ENCODE results near the gene PHF2. TPM values are rescaled to one million over a fixed set of nuclear protein-coding genes. Genes with fewer than 3 reads are reported as not detected.

Gene PHF2
- total and polyA plus RNA-seq, 4 donors = 10.3 to 32.4 (median 27.9) TPM

GRCh38 chr9:93612796-93613154 lies 36.4 kb downstream of the PHF2 start:
- H3K4me1 ChIP-seq (ENCODE audit: control insufficient read depth in 1 of 2, insufficient read depth in 2 of 2, low read length in 2 of 2) = no peaks in the 10 kb centered on the region
- H3K27ac ChIP-seq (ENCODE audit: low read depth in 1 of 2, low read length in 2 of 2) = no peak overlapping the region
- intact Hi-C loops (cut with DNase I) = no loop called here
- ATAC-seq (ENCODE audit: low FRiP score) = no peak
- no peak overlapping the region for H3K4me3 ChIP-seq (ENCODE audit: low read length in 2 of 2)
- H3K27me3 ChIP-seq (ENCODE audit: control insufficient read depth in 1 of 2, insufficient read depth in 2 of 2, low read length in 1 of 2) = no peaks in the 10 kb centered on the region
- WGBS, 2 donors = 59 to 65% methylated on average over 5 of the region's 5 CpGs
- peak in 1 of 2 donors; percentile 57 for DNase-seq
- H3K36me3 ChIP-seq (ENCODE audit: control insufficient read depth in 1 of 2, insufficient read depth in 2 of 2, low read length in 1 of 2) = no peaks in the 10 kb centered on the region
- no peaks in the 10 kb centered on the region for H3K9me3 ChIP-seq (ENCODE audit: control insufficient read depth, low read length)

GRCh38 chr9:93613174-93613573 lies 36.8 kb downstream of the PHF2 start:
- 85 to 91% methylated on average over 5 of the region's 5 CpGs for WGBS, 2 donors
- Histone ChIP-seq H3K27me3 (ENCODE audit: control insufficient read depth in 1 of 2, insufficient read depth in 2 of 2, low read length in 1 of 2) (no peaks in the 10 kb centered on the region), H3K9me3 (ENCODE audit: control insufficient read depth, low read length) (no peaks in the 10 kb centered on the region), H3K4me1 (ENCODE audit: control insufficient read depth in 1 of 2, insufficient read depth in 2 of 2, low read length in 2 of 2) (no peaks in the 10 kb centered on the region), H3K27ac (ENCODE audit: low read depth in 1 of 2, low read length in 2 of 2) (no peak overlapping the region), H3K36me3 (ENCODE audit: control insufficient read depth in 1 of 2, insufficient read depth in 2 of 2, low read length in 1 of 2) (no peaks in the 10 kb centered on the region), H3K4me3 (ENCODE audit: low read length in 2 of 2) (no peak overlapping the region)
- DNase-seq (no peak), ATAC-seq (ENCODE audit: low FRiP score) (no peak)
- intact Hi-C loops (cut with DNase I) = no loop called here

GRCh38 chr9:93613791-93614190 lies 37.4 kb downstream of the PHF2 start:
- ATAC-seq (ENCODE audit: low FRiP score) (no peak), DNase-seq (no peak)
- 61 to 95% methylated on average over 3 of the region's 3 CpGs for WGBS, 2 donors
- H3K36me3 ChIP-seq (ENCODE audit: control insufficient read depth in 1 of 2, insufficient read depth in 2 of 2, low read length in 1 of 2) = no peaks in the 10 kb centered on the region
- H3K27me3 ChIP-seq (ENCODE audit: control insufficient read depth in 1 of 2, insufficient read depth in 2 of 2, low read length in 1 of 2) = no peaks in the 10 kb centered on the region
- H3K4me1 ChIP-seq (ENCODE audit: control insufficient read depth in 1 of 2, insufficient read depth in 2 of 2, low read length in 2 of 2) = no peaks in the 10 kb centered on the region
- intact Hi-C loops (cut with DNase I) = no loop called here
- H3K4me3 ChIP-seq (ENCODE audit: low read length in 2 of 2) = no peak overlapping the region
- no peaks in the 10 kb centered on the region for H3K9me3 ChIP-seq (ENCODE audit: control insufficient read depth, low read length)
- no peak overlapping the region for H3K27ac ChIP-seq (ENCODE audit: low read depth in 1 of 2, low read length in 2 of 2)

GRCh38 chr9:93614830-93615468 lies 38.6 kb downstream of the PHF2 start:
- H3K27me3 ChIP-seq (ENCODE audit: control insufficient read depth in 1 of 2, insufficient read depth in 2 of 2, low read length in 1 of 2) = no peaks in the 10 kb centered on the region
- WGBS, 2 donors = 87 to 90% methylated on average over 5 of the region's 5 CpGs
- H3K9me3 ChIP-seq (ENCODE audit: control insufficient read depth, low read length) = no peaks in the 10 kb centered on the region
- ATAC-seq (ENCODE audit: low FRiP score) (no peak), DNase-seq (no peak)
- intact Hi-C loops (cut with DNase I) = no loop called here
- no peaks in the 10 kb centered on the region for H3K36me3 ChIP-seq (ENCODE audit: control insufficient read depth in 1 of 2, insufficient read depth in 2 of 2, low read length in 1 of 2)
- H3K27ac ChIP-seq (ENCODE audit: low read depth in 1 of 2, low read length in 2 of 2) = no peak overlapping the region
- no peaks in the 10 kb centered on the region for H3K4me1 ChIP-seq (ENCODE audit: control insufficient read depth in 1 of 2, insufficient read depth in 2 of 2, low read length in 2 of 2)
- no peak overlapping the region for H3K4me3 ChIP-seq (ENCODE audit: low read length in 2 of 2)

- H3K4me3 ChIP-seq (ENCODE audit: low read length in 2 of 2) = no peak overlapping the region
- WGBS, 2 donors = 55 to 67% methylated on average over 2 of the region's 2 CpGs
- no peaks in the 10 kb centered on the region for H3K36me3 ChIP-seq (ENCODE audit: control insufficient read depth in 1 of 2, insufficient read depth in 2 of 2, low read length in 1 of 2)
- H3K4me1 ChIP-seq (ENCODE audit: control insufficient read depth in 1 of 2, insufficient read depth in 2 of 2, low read length in 2 of 2) = no peaks in the 10 kb centered on the region
- DNase-seq = no peak
- no peaks in the 10 kb centered on the region for H3K27me3 ChIP-seq (ENCODE audit: control insufficient read depth in 1 of 2, insufficient read depth in 2 of 2, low read length in 1 of 2)
- intact Hi-C loops (cut with DNase I) = no loop called here
- ATAC-seq (ENCODE audit: low FRiP score) = no peak
- H3K27ac ChIP-seq (ENCODE audit: low read depth in 1 of 2, low read length in 2 of 2) = no peak overlapping the region
- H3K9me3 ChIP-seq (ENCODE audit: control insufficient read depth, low read length) = no peaks in the 10 kb centered on the region
Measured at GRCh38 chr9:93616044-93616443, 39.7 kb downstream of the PHF2 start.

GRCh38 chr9:93617273-93617672 lies 40.9 kb downstream of the PHF2 start:
- 41 to 52% methylated on average over 6 of the region's 6 CpGs for WGBS, 2 donors
- no peak for ATAC-seq (ENCODE audit: low FRiP score)

GRCh38 chr9:93619272-93619775 lies 42.9 kb downstream of the PHF2 start:
- Histone ChIP-seq H3K36me3 (ENCODE audit: control insufficient read depth in 1 of 2, insufficient read depth in 2 of 2, low read length in 1 of 2) (no peaks in the 10 kb centered on the region), H3K27me3 (ENCODE audit: control insufficient read depth in 1 of 2, insufficient read depth in 2 of 2, low read length in 1 of 2) (no peaks in the 10 kb centered on the region), H3K9me3 (ENCODE audit: control insufficient read depth, low read length) (no peaks in the 10 kb centered on the region), H3K4me1 (ENCODE audit: control insufficient read depth in 1 of 2, insufficient read depth in 2 of 2, low read length in 2 of 2) (no peaks in the 10 kb centered on the region), H3K27ac (ENCODE audit: low read depth in 1 of 2, low read length in 2 of 2) (no peak overlapping the region), H3K4me3 (ENCODE audit: low read length in 2 of 2) (no peak overlapping the region)
- intact Hi-C loops (cut with DNase I) = no loop called here
- 81 to 83% methylated on average over 19 of the region's 19 CpGs for WGBS, 2 donors
- DNase-seq (no peak), ATAC-seq (ENCODE audit: low FRiP score) (no peak)

More at GRCh38 chr9:93617273-93617672, 40.9 kb downstream of the PHF2 start:
- Histone ChIP-seq H3K4me3 (ENCODE audit: low read length in 2 of 2) (no peak overlapping the region), H3K4me1 (ENCODE audit: control insufficient read depth in 1 of 2, insufficient read depth in 2 of 2, low read length in 2 of 2) (no peaks in the 10 kb centered on the region), H3K9me3 (ENCODE audit: control insufficient read depth, low read length) (no peaks in the 10 kb centered on the region), H3K27me3 (ENCODE audit: control insufficient read depth in 1 of 2, insufficient read depth in 2 of 2, low read length in 1 of 2) (no peaks in the 10 kb centered on the region), H3K36me3 (ENCODE audit: control insufficient read depth in 1 of 2, insufficient read depth in 2 of 2, low read length in 1 of 2) (no peaks in the 10 kb centered on the region), H3K27ac (ENCODE audit: low read depth in 1 of 2, low read length in 2 of 2) (no peak overlapping the region)
- no peak for DNase-seq
- intact Hi-C loops (cut with DNase I) = no loop called here

GRCh38 chr9:93620041-93620506 lies 43.7 kb downstream of the PHF2 start:
- no peaks in the 10 kb centered on the region for H3K27me3 ChIP-seq (ENCODE audit: control insufficient read depth in 1 of 2, insufficient read depth in 2 of 2, low read length in 1 of 2)
- 68 to 82% methylated on average over 8 of the region's 8 CpGs for WGBS, 2 donors
- no peak overlapping the region for H3K4me3 ChIP-seq (ENCODE audit: low read length in 2 of 2)
- DNase-seq (no peak), ATAC-seq (ENCODE audit: low FRiP score) (no peak)
- H3K4me1 ChIP-seq (ENCODE audit: control insufficient read depth in 1 of 2, insufficient read depth in 2 of 2, low read length in 2 of 2) = no peaks in the 10 kb centered on the region
- intact Hi-C loops (cut with DNase I) = no loop called here
- no peaks in the 10 kb centered on the region for H3K9me3 ChIP-seq (ENCODE audit: control insufficient read depth, low read length)
- no peak overlapping the region for H3K27ac ChIP-seq (ENCODE audit: low read depth in 1 of 2, low read length in 2 of 2)
- no peaks in the 10 kb centered on the region for H3K36me3 ChIP-seq (ENCODE audit: control insufficient read depth in 1 of 2, insufficient read depth in 2 of 2, low read length in 1 of 2)

Measured in aorta (tissue), 5 donors.